NOMO-1 treated with dmso at 0.1 percent for 144 hours (cell line): Measurements from ENCODE around the gene ATP6V0E1.
"Not testable (repeated sequence)": the region's sequence is repeated elsewhere in the genome, so short reads cannot be mapped to it uniquely, and the experiment has no call there.

Experiments used
- DNase-seq: peaks from one replicate; lab custom pipeline; 2025; ENCODE audit not compliant: unreplicated experiment; lab: John Stamatoyannopoulos, UW

Gene ATP6V0E1

DNA sequence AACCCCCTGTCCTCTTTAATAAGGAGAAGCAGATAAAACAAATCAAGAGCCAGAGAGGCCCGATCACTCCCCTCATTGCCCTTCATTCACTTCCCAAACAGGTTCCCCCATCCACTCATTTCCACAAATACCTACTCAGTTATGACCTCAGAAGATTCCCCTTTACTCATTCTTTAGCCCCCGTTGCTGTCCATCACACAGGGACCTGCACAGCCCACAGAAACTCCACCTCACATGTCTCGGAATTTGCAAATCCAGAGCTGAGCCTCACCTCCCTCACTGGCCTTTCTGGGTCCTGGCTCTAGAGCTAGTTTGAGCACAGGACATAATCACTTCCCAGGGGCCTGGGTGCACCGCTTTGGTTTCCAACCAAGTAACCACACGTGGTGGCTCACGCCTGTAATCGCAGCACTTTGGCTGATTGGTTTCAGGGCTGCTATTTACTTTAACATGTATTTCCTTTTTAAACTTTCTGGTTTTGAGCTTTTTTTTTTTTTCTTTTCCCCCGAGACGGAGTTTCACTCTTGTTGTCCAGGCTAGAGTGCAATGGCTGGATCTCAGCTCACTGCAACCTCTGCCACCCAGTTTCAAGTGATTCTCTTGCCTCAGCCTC, 17.8 kb downstream of the ATP6V0E1 start:
- DNase-seq = no peak

- DNase-seq = no peak
These were observed 19.8 kb downstream of the ATP6V0E1 start for GRCh38 chr5:173003360-173003759.

DNA sequence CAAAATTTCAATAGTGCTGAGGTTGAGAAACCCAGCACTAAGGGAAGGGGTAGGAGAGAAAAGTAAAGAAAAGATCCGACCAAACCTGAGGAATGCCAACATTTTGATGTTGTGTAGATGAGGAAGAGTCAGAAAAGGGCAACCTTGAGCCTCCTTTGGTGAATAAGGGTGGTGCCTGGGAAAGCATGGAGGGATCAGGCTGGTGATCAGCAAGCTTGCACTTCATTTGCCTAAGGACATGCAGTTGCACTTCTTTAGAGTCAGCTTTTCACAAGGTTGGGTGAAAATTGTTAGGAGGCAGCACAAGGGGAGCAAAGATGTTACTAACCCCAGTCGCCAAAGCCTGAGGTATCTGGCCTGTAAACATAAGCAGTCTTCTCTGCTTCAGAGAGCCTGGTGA, 20.4 kb downstream of the ATP6V0E1 start:
- no peak for DNase-seq

DNA sequence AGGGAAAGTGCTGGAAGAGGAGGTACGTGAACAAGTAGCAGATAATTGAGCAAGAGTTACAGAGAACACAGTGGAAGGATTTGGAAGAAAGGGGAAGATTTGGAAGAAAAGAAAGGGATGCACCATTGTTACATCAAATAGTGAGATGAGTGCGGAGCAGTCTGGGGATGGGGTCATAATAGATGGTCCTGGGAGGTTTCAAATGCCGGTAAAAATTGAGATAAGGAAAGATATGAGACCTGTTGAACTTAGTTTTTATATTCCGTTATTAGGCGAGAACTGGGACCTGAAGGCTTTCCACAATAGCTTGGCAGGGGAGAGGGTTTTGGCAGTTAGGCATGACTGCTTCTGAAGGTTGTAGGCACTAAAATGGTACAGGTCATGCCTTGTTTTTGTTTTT, 20.9 kb downstream of the ATP6V0E1 start:
- DNase-seq = no peak

GRCh38 chr5:173010021-173010420, 26.4 kb downstream of the ATP6V0E1 start:
- no peak for DNase-seq

DNA sequence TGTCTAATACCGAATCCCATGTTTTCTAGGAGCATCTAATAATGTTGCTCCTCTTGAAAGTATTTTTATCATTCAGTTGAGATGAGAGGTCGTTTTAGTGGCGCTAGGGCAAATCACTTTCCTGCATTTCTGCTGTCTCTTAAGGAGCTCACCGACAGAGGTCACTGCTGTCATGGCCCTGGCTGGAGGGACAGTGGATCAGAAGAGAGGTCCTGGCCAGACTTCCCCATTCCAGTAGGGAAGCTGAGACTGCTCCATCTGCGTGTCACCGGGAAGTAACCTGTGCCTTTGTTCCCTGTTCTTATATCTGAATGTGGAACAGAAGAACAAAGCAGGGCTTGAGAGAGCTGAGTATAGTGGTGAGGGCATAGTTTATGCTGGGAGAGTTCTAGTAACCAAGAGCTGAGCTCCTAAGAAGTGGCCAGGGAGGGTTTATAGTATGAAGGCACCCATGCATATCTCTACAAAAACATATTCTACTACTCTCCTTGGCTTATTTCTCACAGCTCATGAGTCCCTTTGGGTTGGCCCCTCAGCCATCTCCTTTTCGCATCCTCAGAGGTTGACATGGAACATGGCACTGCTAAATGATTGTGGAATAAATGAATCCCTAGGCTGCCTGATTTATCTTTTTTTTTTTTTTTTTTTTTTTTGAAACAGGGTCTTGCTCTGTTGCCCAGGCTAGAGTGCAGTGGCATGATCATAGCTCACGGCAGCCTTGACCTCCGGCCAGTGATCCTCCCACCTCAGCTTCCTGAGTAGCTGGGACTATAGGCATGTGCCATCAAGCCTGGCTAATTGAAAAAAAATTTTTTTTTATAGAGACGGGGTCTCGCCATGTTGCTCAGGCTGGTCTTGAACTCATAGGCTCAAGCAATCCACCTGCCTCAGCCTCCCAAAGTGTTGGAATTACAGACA, 27.2 kb downstream of the ATP6V0E1 start:
- no peak for DNase-seq

- DNase-seq = no peak
These were observed 28.0 kb downstream of the ATP6V0E1 start for GRCh38 chr5:173011566-173011965.

GRCh38 chr5:173012882-173013281, 29.3 kb downstream of the ATP6V0E1 start:
- DNase-seq = no peak

DNA sequence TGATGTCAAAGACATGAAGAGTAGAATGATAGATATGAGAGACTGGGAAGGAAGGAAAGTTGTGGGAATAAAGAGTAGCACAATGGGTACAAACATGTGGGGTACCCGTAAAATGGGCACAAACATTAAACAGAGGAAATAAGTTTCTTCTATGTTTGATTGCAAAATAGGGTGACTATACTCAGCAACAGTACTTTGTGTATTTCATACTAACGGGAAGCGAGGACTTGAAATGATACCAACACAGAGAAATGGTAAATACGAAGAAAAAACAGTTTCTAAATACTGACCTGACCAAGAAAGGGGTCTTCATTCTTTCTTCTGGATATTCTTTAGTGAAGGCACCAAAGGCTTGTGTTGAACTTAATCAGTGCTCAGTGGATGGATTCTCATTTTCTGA, 31.1 kb downstream of the ATP6V0E1 start:
- no peak for DNase-seq

- DNase-seq = no peak
These were observed 31.6 kb downstream of the ATP6V0E1 start for GRCh38 chr5:173015192-173015591.

DNA sequence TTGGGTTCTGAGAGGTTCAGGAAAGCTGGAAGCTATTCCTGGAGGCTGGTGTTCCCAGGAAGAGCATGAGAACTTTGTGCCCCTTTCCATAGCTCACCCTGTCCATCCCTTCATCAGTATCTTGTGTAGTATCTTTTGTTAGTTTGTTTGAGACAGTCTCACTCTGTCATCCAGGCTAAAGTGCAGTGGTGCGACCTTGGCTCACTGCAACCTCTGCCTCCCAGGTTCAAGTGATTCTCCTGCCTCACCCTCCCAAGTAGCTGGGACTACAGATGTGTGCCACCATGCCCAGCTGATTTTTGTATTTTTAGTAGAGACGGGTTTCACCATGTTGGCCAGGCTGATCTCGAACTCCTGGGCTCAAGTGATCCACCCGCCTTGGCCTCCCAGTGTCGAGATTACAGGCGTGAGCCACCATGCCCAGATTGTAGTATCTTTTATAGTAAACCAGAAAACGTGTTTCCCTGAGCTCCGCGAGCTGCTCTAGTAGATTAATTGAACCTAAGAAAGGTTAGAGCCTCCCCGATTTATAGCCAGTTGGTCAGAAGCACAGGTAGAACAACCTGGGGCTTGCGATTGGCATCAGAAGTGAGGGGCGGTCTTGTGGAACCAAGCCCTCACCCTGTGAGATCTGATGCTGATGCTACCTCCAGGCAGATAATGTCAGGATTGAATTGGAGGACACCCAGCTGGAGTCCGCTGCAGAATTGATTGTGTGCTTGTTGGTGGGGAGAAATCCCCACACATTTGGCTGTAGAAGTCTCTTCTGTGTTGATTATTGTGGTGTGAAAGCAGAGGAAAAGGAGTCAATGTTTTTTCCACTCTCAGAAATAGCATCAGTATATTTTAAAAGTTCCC, 32.3 kb downstream of the ATP6V0E1 start:
- no peak for DNase-seq

DNA sequence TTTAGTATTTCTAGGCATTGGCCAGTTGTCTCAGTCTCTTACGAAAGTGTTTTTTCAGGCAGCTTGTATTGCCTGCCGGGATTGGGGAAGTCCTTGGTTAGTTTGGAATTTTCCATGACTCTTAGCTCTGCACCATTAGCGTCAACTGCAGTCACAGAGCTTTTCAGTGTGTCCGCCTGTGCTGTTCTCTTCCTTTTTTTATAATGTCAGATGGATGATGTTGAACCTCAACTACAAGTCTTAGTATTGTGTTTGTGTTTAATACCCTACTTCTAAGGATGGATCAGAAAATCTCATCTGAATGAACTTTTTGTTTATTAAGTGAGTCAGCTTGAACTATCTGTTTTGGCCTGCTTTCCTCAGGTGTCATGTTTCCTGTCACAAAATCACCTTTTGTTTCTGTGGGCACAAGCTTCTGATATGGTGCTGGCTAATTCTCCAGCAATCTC, 33.1 kb downstream of the ATP6V0E1 start:
- DNase-seq = no peak

DNA sequence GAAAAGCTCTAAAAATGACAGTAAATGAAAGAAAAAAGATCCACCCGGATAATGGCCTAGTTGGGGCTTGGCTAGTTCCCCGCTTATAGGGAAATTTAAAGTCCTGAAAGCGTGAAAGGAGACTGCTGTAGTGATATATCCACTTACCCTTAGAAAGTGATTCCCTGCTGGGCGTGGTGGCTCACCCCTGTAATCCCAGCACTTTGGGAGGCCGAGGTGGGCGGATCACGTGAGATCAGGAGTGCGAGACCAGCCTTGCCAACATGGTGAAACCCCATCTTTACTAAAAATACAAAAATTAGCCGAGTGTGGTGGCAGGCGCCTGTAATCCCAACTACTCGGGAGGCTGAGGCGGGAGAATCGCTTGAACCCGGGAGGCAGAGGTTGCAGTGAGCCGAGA, 33.5 kb downstream of the ATP6V0E1 start:
- not testable (repeated sequence) for DNase-seq

GRCh38 chr5:173018358-173018757, 34.8 kb downstream of the ATP6V0E1 start:
- no peak for DNase-seq

DNA sequence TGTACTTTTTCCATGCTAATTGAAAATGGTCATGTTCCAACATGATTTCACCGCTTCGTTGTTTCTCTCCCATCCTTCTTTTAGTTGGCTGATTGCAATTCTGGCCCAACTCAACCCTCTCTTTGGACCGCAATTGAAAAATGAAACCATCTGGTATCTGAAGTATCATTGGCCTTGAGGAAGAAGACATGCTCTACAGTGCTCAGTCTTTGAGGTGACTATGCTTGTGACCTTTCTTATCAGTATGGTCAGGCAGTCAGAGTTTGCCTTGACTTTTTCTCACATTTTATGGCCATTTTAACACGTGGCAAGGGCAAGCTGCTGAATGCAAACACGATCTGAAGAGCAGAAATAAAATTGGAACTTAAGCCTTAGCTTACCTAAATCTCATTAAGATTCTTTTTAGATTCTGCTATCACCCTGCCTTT, 36.6 kb downstream of the ATP6V0E1 start:
- no peak for DNase-seq

GRCh38 chr5:173020643-173021042, 37.1 kb downstream of the ATP6V0E1 start:
- DNase-seq = no peak

GRCh38 chr5:173025651-173026050, 42.1 kb downstream of the ATP6V0E1 start:
- DNase-seq = no peak

DNA sequence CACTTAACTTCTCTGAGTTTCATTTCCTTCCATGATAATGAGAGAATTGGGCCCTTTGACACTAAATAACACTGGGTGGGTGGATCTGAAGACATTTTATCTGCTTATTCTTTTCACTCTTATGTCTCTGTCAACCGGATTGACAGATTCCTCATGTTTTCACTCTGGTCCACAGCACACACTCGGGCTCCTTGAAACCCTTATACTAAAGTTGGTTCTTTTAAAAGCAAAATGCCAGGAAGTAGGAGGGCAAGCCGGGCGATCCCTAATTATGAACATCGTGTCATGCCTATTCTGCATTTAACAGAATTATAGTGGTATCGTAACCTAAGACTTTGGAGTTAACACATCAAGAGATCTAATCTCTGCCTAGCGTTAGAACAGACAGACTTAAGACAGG, 44.3 kb downstream of the ATP6V0E1 start:
- DNase-seq = no peak

DNA sequence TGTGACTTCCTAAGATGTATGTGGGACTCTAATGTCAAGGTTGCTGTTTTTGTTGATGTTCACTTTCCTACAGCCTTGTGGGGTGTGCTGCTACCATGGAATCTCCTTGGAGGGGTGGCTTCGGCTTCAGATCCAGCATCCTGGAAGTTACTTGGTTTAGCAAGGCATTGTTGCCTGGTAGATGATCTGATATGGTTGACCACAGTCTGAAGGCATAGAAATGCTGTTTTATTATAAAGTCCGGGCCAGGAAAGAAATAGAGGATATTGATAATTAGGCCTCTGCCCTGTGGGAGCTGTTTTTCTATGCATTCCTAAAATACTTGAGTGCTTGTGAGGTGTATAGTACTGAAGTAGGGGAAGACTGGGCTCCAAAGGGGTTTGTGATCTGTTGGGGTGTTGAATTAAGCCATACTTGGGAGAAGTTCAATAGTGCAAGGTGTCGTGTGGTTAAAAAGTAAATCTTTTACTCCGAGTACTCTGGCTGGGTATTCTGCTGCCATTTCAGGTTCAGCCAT, 45.3 kb downstream of the ATP6V0E1 start:
- DNase-seq = no peak

- no peak for DNase-seq
These were observed 45.9 kb downstream of the ATP6V0E1 start for GRCh38 chr5:173029499-173029921.

GRCh38 chr5:173032096-173032495, 48.5 kb downstream of the ATP6V0E1 start:
- DNase-seq = not testable (repeated sequence)
